H1 (cell line): Measurements from ENCODE around the gene PLK3. TPM values are rescaled to one million over a fixed set of nuclear protein-coding genes. Genes with fewer than 3 reads are reported as not detected.

Experiments used
- CTCF ChIA-PET: fragments of 300-600 bp; sonication (Branson Sonifier 250); formaldehyde crosslinking; loops from one replicate; lab custom pipeline; 2021; ENCODE audit not compliant: partially characterized antibody; lab: Charles Lee
- POLR2A ChIA-PET: fragments of 300-600 bp; sonication (Branson Sonifier 250); formaldehyde crosslinking; loops from one replicate; lab custom pipeline; 2021; ENCODE audit warnings: inconsistent platforms; ENCODE audit not compliant: partially characterized antibody; lab: Charles Lee
- DNase-seq, 2 experiments: peaks; one replicate each; pipeline versions ENCODE4 v3.0.0 to v3.0.0-alpha.2; 2010 to 2022; ENCODE audit warnings: low spot score in 2 of 2, low read depth in 1 of 2, mixed read lengths in 1 of 2
- FAIRE-seq: peaks from 2 replicates; lab custom pipeline; 2011; peaks lifted over from hg19 to GRCh38; lab: Jason Lieb, UNC
- H2AFZ ChIP-seq: 2 replicates; pipeline ENCODE4 v1.8.1; 2012; ENCODE audit warnings: low read length, inconsistent platforms
- H2AK5ac ChIP-seq: 2 replicates; pipeline ENCODE4 v1.6.1; 2013; ENCODE audit warnings: low read depth, low read length
- H2BK120ac ChIP-seq: replicated peaks from 2 replicates; pipeline ENCODE3; 2013; ENCODE audit warnings: low read depth, low read length, inconsistent platforms
- H2BK12ac ChIP-seq: 2 replicates; pipeline ENCODE4 v1.6.1; 2013; ENCODE audit warnings: low read depth, low read length
- H2BK15ac ChIP-seq: 2 replicates; pipeline ENCODE4 v1.6.1; 2013; ENCODE audit warnings: low read length
- H2BK20ac ChIP-seq: 2 replicates; pipeline ENCODE4 v1.6.1; 2013; ENCODE audit warnings: low read length
- H2BK5ac ChIP-seq: 2 replicates; pipeline ENCODE4 v1.6.1; 2013; ENCODE audit warnings: low read depth, low read length
- H3K14ac ChIP-seq: 2 replicates; pipeline ENCODE4 v1.6.1; 2013; ENCODE audit warnings: inconsistent platforms; ENCODE audit not compliant: insufficient read length
- H3K18ac ChIP-seq: 2 replicates; pipeline ENCODE4 v1.6.1; 2013; ENCODE audit warnings: low read length; ENCODE audit errors: extremely low read depth
- H3K23ac ChIP-seq: 2 replicates; pipeline ENCODE4 v1.6.1; 2013; ENCODE audit warnings: inconsistent platforms; ENCODE audit not compliant: insufficient read length
- H3K23me2 ChIP-seq: 2 replicates; pipeline ENCODE4 v1.6.1; 2013; ENCODE audit warnings: low read depth, low read length
- H3K27ac ChIP-seq: 2 replicates; pipeline ENCODE4 v1.6.1; 2011; ENCODE audit warnings: low read depth, low read length, inconsistent platforms
- H3K27me3 ChIP-seq, 4 experiments: replicated peaks in 1 of 4; 1 replicate in 1 of 4; 2 replicates in 3 of 4; pipeline versions ENCODE4 v1.6.1 to v1.8.1; 2011 to 2013; ENCODE audit warnings: low read length in 3 of 4, mild to moderate bottlenecking in 3 of 4, inconsistent platforms in 2 of 4, mixed read lengths in 2 of 4, moderate library complexity in 1 of 4; ENCODE audit not compliant: control insufficient read depth in 3 of 4, insufficient read depth in 3 of 4; ENCODE audit errors: extremely low read depth in 1 of 4
- H3K36me3 ChIP-seq, 4 experiments: 2 replicates each; pipeline versions ENCODE4 v1.6.1 to v1.8.1; 2011 to 2013; ENCODE audit warnings: mild to moderate bottlenecking in 4 of 4, low read length in 3 of 4, moderate library complexity in 2 of 4, control low read depth in 1 of 4, inconsistent platforms in 1 of 4; ENCODE audit not compliant: insufficient read depth in 4 of 4, control insufficient read depth in 2 of 4
- H3K4ac ChIP-seq: replicated peaks from 2 replicates; pipeline ENCODE3; 2013; ENCODE audit warnings: low read length, low read depth, mixed read lengths, inconsistent platforms; ENCODE audit not compliant: insufficient read length
- H3K4me1 ChIP-seq, 4 experiments: replicated peaks in 1 of 4; 1 replicate in 1 of 4; 2 replicates in 3 of 4; pipeline versions ENCODE4 v1.6.1 to v1.8.1; 2011 to 2013; ENCODE audit warnings: low read length in 3 of 4, inconsistent platforms in 2 of 4, mixed read lengths in 1 of 4; ENCODE audit not compliant: insufficient read depth in 4 of 4, control insufficient read depth in 3 of 4
- H3K4me2 ChIP-seq, 2 experiments: 2 replicates each; pipeline versions ENCODE4 v1.6.1 to v1.8.1; 2011 to 2013; ENCODE audit warnings: low read depth in 2 of 2, low read length in 2 of 2, control low read depth in 1 of 2, inconsistent platforms in 1 of 2, mild to moderate bottlenecking in 1 of 2; ENCODE audit not compliant: insufficient read depth in 1 of 2
- H3K4me3 ChIP-seq, 4 experiments: fragments of 200-600, 300-600 bp in 1 of 4; sonication (generic), shearing (Covaris generic), sonication (Bioruptor Twin) in 1 of 4; 2 replicates each; pipeline versions ENCODE4 v1.5.1 to v1.8.1; 2011 to 2016; ENCODE audit warnings: low read length in 4 of 4, low read depth in 3 of 4, control low read depth in 2 of 4, inconsistent platforms in 2 of 4, mild to moderate bottlenecking in 2 of 4, mixed read lengths in 1 of 4, moderate library complexity in 1 of 4; ENCODE audit not compliant: insufficient read depth in 2 of 4; ENCODE audit errors: extremely low read depth in 1 of 4
- H3K56ac ChIP-seq: replicated peaks from 2 replicates; pipeline ENCODE3; 2013; ENCODE audit warnings: low read depth, mild to moderate bottlenecking, mixed read lengths, low read length, inconsistent platforms; ENCODE audit not compliant: insufficient read length
- H3K79me1 ChIP-seq: 2 replicates; pipeline ENCODE4 v1.6.1; 2013; ENCODE audit warnings: low read depth, low read length, control low read depth
- H3K79me2 ChIP-seq, 2 experiments: 2 replicates each; pipeline versions ENCODE4 v1.6.1 to v1.8.1; 2012 to 2013; ENCODE audit warnings: low read length in 2 of 2, mild to moderate bottlenecking in 2 of 2, inconsistent platforms in 1 of 2; ENCODE audit not compliant: insufficient read depth in 2 of 2, control insufficient read depth in 1 of 2
- H3K9ac ChIP-seq, 4 experiments: replicated peaks in 1 of 4; 1 replicate in 1 of 4; 2 replicates in 3 of 4; pipeline versions ENCODE4 v1.6.1 to v1.8.1; 2011 to 2013; ENCODE audit warnings: low read depth in 3 of 4, low read length in 3 of 4, control low read depth in 2 of 4, mild to moderate bottlenecking in 2 of 4, moderate library complexity in 2 of 4, inconsistent platforms in 1 of 4; ENCODE audit errors: extremely low read depth in 1 of 4
- H3K9me3 ChIP-seq, 2 experiments: 2 replicates each; pipeline versions ENCODE4 v1.6.1 to v1.8.1; 2012 to 2013; ENCODE audit warnings: mild to moderate bottlenecking in 2 of 2, moderate library complexity in 2 of 2, control low read depth in 1 of 2, inconsistent platforms in 1 of 2, low read depth in 1 of 2, low read length in 1 of 2, mixed read lengths in 1 of 2; ENCODE audit not compliant: insufficient read depth in 2 of 2
- H4K20me1 ChIP-seq, 2 experiments: replicated peaks in 1 of 2; 2 replicates each; pipeline versions ENCODE3 to v1.8.1; 2011 to 2013; ENCODE audit warnings: inconsistent platforms in 2 of 2, low read length in 2 of 2, mild to moderate bottlenecking in 1 of 2; ENCODE audit not compliant: insufficient read depth in 2 of 2, control insufficient read depth in 1 of 2
- H4K5ac ChIP-seq: 2 replicates; pipeline ENCODE4 v1.6.1; 2013; ENCODE audit warnings: low read length, low read depth, mixed read lengths, inconsistent platforms; ENCODE audit not compliant: insufficient read length
- H4K8ac ChIP-seq: 2 replicates; pipeline ENCODE4 v1.8.0; 2013; ENCODE audit warnings: mild to moderate bottlenecking, moderate library complexity, low read length, inconsistent platforms; ENCODE audit not compliant: insufficient read depth; ENCODE audit errors: extremely low read depth
- H4K91ac ChIP-seq: replicated peaks from 2 replicates; pipeline ENCODE3; 2013; ENCODE audit warnings: low read length, mixed read lengths, inconsistent platforms; ENCODE audit not compliant: insufficient read length
- BACH1 ChIP-seq: IDR thresholded peaks from 2 replicates; pipeline ENCODE4 v1.6.1; 2012; ENCODE audit warnings: low read length, improper control_type of control experiment
- BRCA1 ChIP-seq: IDR thresholded peaks from 2 replicates; pipeline ENCODE4 v1.6.1; 2012; ENCODE audit warnings: low read depth, low read length, improper control_type of control experiment
- CBX5 ChIP-seq: fragments of 300-800, 300-1000 bp; sonication (generic); IDR thresholded peaks from 2 replicates; pipeline ENCODE4 v1.7.1; 2016; ENCODE audit warnings: antibody characterized with exemption, low read length, low read depth
- CHD2 ChIP-seq: IDR thresholded peaks from 2 replicates; pipeline ENCODE4 v1.6.1; 2012; ENCODE audit warnings: low read length, improper control_type of control experiment
- POLR2AphosphoS5 ChIP-seq: IDR thresholded peaks from 2 replicates; pipeline ENCODE4 v1.6.1; 2011; ENCODE audit warnings: low read depth, low read length
- RBBP5 ChIP-seq: IDR thresholded peaks from 2 replicates; pipeline ENCODE4 v1.7.1; 2012; ENCODE audit warnings: low read depth, mild to moderate bottlenecking, inconsistent platforms, low read length, moderate library complexity, borderline replicate concordance
- SIN3A ChIP-seq, 2 experiments: IDR thresholded peaks in 1 of 2; conservative IDR thresholded peaks in 1 of 2; 2 replicates each; pipeline ENCODE4 v1.6.1; 2011 to 2012; ENCODE audit warnings: low read length in 2 of 2, improper control_type of control experiment in 1 of 2, low read depth in 1 of 2, mild to moderate bottlenecking in 1 of 2
- SP1 ChIP-seq: IDR thresholded peaks from 2 replicates; pipeline ENCODE4 v1.6.1; 2011; ENCODE audit warnings: low read depth, low read length
- SRF ChIP-seq: IDR thresholded peaks from 2 replicates; pipeline ENCODE4 v1.6.1; 2011; ENCODE audit warnings: mild to moderate bottlenecking, low read depth, low read length, moderate library complexity
- TBP ChIP-seq: IDR thresholded peaks from 2 replicates; pipeline ENCODE4 v1.6.1; 2011; ENCODE audit warnings: low read depth, low read length, improper control_type of control experiment
- TCF12 ChIP-seq: IDR thresholded peaks from 2 replicates; pipeline ENCODE4 v1.6.1; 2011; ENCODE audit warnings: low read depth, mild to moderate bottlenecking, low read length
- TEAD4 ChIP-seq: IDR thresholded peaks from 2 replicates; pipeline ENCODE4 v1.6.1; 2012; ENCODE audit warnings: low read depth, low read length, inconsistent platforms, mixed read lengths
- WGBS, 2 experiments: shearing (Covaris generic) in 1 of 2; methylation state at CpG; one replicate each; pipeline versions ENCODE4 v1.1.6 to v1.1.7; 2013 to 2015; ENCODE audit warnings: low lambda C conversion rate in 2 of 2, mixed read lengths in 2 of 2, inconsistent platforms in 1 of 2, low coverage in 1 of 2, missing lambda C conversion rate in 1 of 2; ENCODE audit not compliant: insufficient replicate concordance in 2 of 2, insufficient coverage in 1 of 2, insufficient read length in 1 of 2; ENCODE audit errors: extremely low coverage in 1 of 2, missing lambda C conversion rate in 1 of 2; 5-methylcytosine and 5-hydroxymethylcytosine counted together
- polyA plus RNA-seq, 7 experiments: library from polyadenylated mRNA; depleted of rRNA in 3 of 7; stranded (reverse) in 5 of 7; unstranded in 2 of 7; fragments of >200 nt in 5 of 7; fragments of 200-250 nt in 2 of 7; gene quantifications; 1 replicate in 5 of 7; 2 replicates in 1 of 7; 4 replicates in 1 of 7; pipeline versions ENCODE4 v1.2.1 to v1.2.3, GENCODE V29; 2011 to 2013; ENCODE audit warnings: missing spikeins in 2 of 7, mixed read lengths in 2 of 7
- total RNA-seq: library from RNA; stranded (reverse); fragmentation: NEBNext Ultra II Directional; extraction: Animal tissue kit (Norgen Biotek cat#: 25700); gene quantifications from 2 replicates; pipeline ENCODE4 v1.2.1, GENCODE V29; 2021

Gene PLK3
- total and polyA plus RNA-seq, 2 of the 8 experiments (the other 6 are each of a cell fraction or from before 2014, with no cell fraction given), result 7.9 to 12.3 TPM

DNA sequence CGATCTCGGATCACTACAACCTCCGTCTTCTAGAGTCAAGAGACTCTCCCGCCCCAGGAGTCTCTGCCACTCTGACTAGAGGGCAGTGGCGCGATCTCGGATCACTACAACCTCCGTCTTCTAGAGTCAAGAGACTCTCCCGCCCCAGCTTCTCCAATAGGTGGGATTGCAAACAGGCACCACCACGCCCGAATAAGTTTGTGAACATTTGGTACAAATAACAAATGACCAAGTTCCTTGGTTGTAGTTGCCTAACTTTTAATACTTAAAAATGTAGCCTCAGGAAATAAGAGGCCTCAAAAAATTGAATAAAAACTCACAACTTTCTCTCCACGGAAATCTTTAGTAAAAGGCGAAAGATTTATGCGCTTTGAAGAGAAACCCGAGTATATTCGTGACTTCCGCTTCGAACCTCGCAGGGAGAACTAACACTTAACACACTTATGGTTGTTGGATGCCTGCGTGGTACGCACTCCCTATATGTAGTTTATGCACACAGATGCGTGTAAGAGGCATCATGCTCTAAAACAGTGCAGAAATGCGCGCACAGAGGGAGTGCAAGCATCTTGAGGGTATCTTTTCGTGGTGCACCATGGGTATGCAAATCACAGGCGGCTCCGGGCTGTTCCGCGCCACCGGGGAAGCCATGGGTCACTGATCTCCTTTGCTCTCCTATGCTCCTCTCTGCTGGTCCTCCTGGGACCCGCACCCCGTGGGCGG, 19.6 kb downstream of the PLK3 start:
- Histone ChIP-seq H2BK5ac (peak overlapping the region; percentile 100), H3K79me2 (no peaks in the 10 kb centered on the region), H3K79me1 (no peaks in the 10 kb centered on the region), H4K8ac (peak overlapping the region; percentile 100; the same call in 1 of the 2 replicates), H2BK12ac (peak overlapping the region; percentile 77), H3K9me3 (no peaks in the 10 kb centered on the region), H3K27me3 (no peaks in the 10 kb centered on the region; a peak in 2 of 7 replicates), H3K56ac (peak overlapping the region; percentile 87), H2BK15ac (peak overlapping the region; percentile 66; the same call in 1 of the 2 replicates), H3K14ac (peak overlapping the region; percentile 100), H3K23ac (peak overlapping the region; percentile 100), H3K4ac (peak overlapping the region; percentile 98), H3K9ac (peak overlapping the region; percentile 93 to 100 (median 98)), H3K18ac (peak overlapping the region; percentile 95), H2AK5ac (peak overlapping the region; percentile 97; the same call in 1 of the 2 replicates), H2BK120ac (peak overlapping the region; percentile 100), H3K4me2 (peak overlapping the region; percentile 66 to 84), H2BK20ac (peak overlapping the region; percentile 93), H3K4me3 (peak overlapping the region; percentile 40 to 64 (median 47)), H2AFZ (peak overlapping the region; percentile 98), H4K91ac (peak overlapping the region; percentile 100), H3K27ac (peak overlapping the region; percentile 100), H4K5ac (peak overlapping the region; percentile 96), H4K20me1 (no peaks in the 10 kb centered on the region), H3K36me3 (no peaks in the 10 kb centered on the region), H3K4me1 (peaks cover 2 to 5% (median 3%) of the 10 kb centered on the region in 4 experiments; a peak in 5 of 7 replicates), H3K23me2 (peaks cover 7% of the 10 kb centered on the region)
- POLR2A ChIA-PET, result interaction anchor here (0.6 to 16.6 kb wide), 74 partner anchors 10 to 1738 kb away, joined by 3 to 547 read pairs (median 3); partner anchors contain the start of genes BEST4, BTBD19, CCDC163 and DYNLT4
- 3% methylated on average over 33 of the region's 33 CpGs; no CpG with 5 or more reads in 1 of the 2 experiments for WGBS, 2 experiments
- FAIRE-seq (peak; percentile 93), DNase-seq (peak; percentile 79 to 91)
- CTCF ChIA-PET, result interaction anchor here (0.7 to 5.3 kb wide), 20 partner anchors 11 to 198 kb away, joined by 3 to 25 read pairs (median 6); partner anchors contain the start of genes BEST4, BTBD19, DYNLT4 and HECTD3
- TF ChIP-seq TEAD4, result peak; percentile 82
- peak; percentile 8 to 76; a peak in 1 of 4 replicates for TF ChIP-seq SIN3A (conservative IDR thresholded peaks at IDR 0.05 in 1 of 2, IDR thresholded peaks at IDR 0.05 in 1 of 2; ENCODE audit: low read depth in 1 of 2, low read length in 2 of 2)
- TF ChIP-seq POLR2AphosphoS5, result peak; percentile 100
- no peak; the same call in 1 of the 2 replicates for TF ChIP-seq BRCA1
- no peak for TF ChIP-seq CBX5
- TF ChIP-seq BACH1, result no peak
- TF ChIP-seq RBBP5, result no peak
- peak; percentile 94 for TF ChIP-seq SP1
- TF ChIP-seq TBP, result peak; percentile 99
- TF ChIP-seq CHD2, result peak; percentile 64; the same call in 1 of the 2 replicates
- no peak for TF ChIP-seq SRF
- TF ChIP-seq TCF12, result no peak
